Liver (tissue), 9 donors: ENCODE results near the gene MYH14. TPM values are rescaled to one million over a fixed set of nuclear protein-coding genes. Genes with fewer than 3 reads are reported as not detected.
"Not testable (repeated sequence)": the region's sequence is repeated elsewhere in the genome, so short reads cannot be mapped to it uniquely, and the experiment has no call there.

ENCODE experiments used
- DNase-seq: peaks from one replicate; pipeline ENCODE4 v3.0.0-alpha.2; 2017; ENCODE audit warnings: low spot score
- H3K27ac ChIP-seq, 2 donors: one replicate each; pipeline ENCODE4 v1.7.0; 2013; ENCODE audit warnings: inconsistent platforms in 2 of 2, low read length in 2 of 2, control low read depth in 1 of 2, low read depth in 1 of 2, mild to moderate bottlenecking in 1 of 2
- H3K27me3 ChIP-seq, 4 donors: one replicate each; pipeline versions ENCODE4 v1.6.1 to v1.7.0; 2013; ENCODE audit warnings: low read length in 3 of 4, inconsistent platforms in 1 of 4, mild to moderate bottlenecking in 1 of 4, moderate library complexity in 1 of 4; ENCODE audit not compliant: control insufficient read depth in 4 of 4, insufficient read depth in 4 of 4
- H3K36me3 ChIP-seq, 4 donors: one replicate each; pipeline versions ENCODE4 v1.6.1 to v1.7.0; 2013; ENCODE audit warnings: low read length in 3 of 4, mild to moderate bottlenecking in 3 of 4, low read depth in 1 of 4, moderate library complexity in 1 of 4; ENCODE audit not compliant: control insufficient read depth in 4 of 4, insufficient read depth in 3 of 4
- H3K4me1 ChIP-seq, 4 donors: one replicate each; pipeline versions ENCODE4 v1.6.1 to v1.7.0; 2013; ENCODE audit warnings: low read length in 3 of 4, mild to moderate bottlenecking in 3 of 4, moderate library complexity in 1 of 4; ENCODE audit not compliant: control insufficient read depth in 4 of 4, insufficient read depth in 4 of 4
- H3K4me3 ChIP-seq, 3 donors: one replicate each; pipeline versions ENCODE4 v1.6.1 to v1.7.0; 2013; ENCODE audit warnings: low read length in 3 of 3, control low read depth in 1 of 3, low read depth in 1 of 3, mild to moderate bottlenecking in 1 of 3
- H3K9ac ChIP-seq, 2 donors: one replicate each; pipeline ENCODE4 v1.7.0; 2013; ENCODE audit warnings: low read length in 2 of 2, mild to moderate bottlenecking in 2 of 2, moderate library complexity in 2 of 2, control low read depth in 1 of 2, low read depth in 1 of 2
- H3K9me3 ChIP-seq, 4 donors: one replicate each; pipeline versions ENCODE4 v1.6.1 to v1.7.0; 2013; ENCODE audit warnings: low read length in 3 of 4; ENCODE audit not compliant: control insufficient read depth in 4 of 4
- FOXA2 ChIP-seq: IDR thresholded peaks from 2 replicates; pipeline ENCODE4 v1.6.1; 2016; ENCODE audit warnings: antibody characterized with exemption
- HNF4G ChIP-seq: IDR thresholded peaks from 2 replicates; pipeline ENCODE4 v1.6.1; 2016; ENCODE audit warnings: antibody characterized with exemption
- JUND ChIP-seq, 2 donors: IDR thresholded peaks; 2 replicates each; pipeline ENCODE4 v1.6.1; 2016; ENCODE audit warnings: antibody characterized with exemption in 2 of 2
- NR2F2 ChIP-seq: IDR thresholded peaks from 2 replicates; pipeline ENCODE4 v1.6.1; 2016; ENCODE audit warnings: antibody characterized with exemption
- RXRA ChIP-seq, 2 donors: IDR thresholded peaks; 2 replicates each; pipeline ENCODE4 v1.6.1; 2017 to 2018; ENCODE audit warnings: antibody characterized with exemption in 2 of 2, mild to moderate bottlenecking in 1 of 2
- SP1 ChIP-seq: IDR thresholded peaks from 2 replicates; pipeline ENCODE4 v1.6.1; 2018; ENCODE audit warnings: antibody characterized with exemption, mild to moderate bottlenecking
- YY1 ChIP-seq: IDR thresholded peaks from 2 replicates; pipeline ENCODE4 v1.6.1; 2016; ENCODE audit warnings: antibody characterized with exemption, mild to moderate bottlenecking
- WGBS: extraction: QIAGEN DNeasy Blood & Tissue Kit; methylation state at CpG from one replicate; pipeline ENCODE4 v1.1.7; 2013; 5-methylcytosine and 5-hydroxymethylcytosine counted together
- polyA plus RNA-seq, 2 donors: library from polyadenylated mRNA; stranded (reverse) in 1 of 2; unstranded in 1 of 2; fragments of 200-250 nt in 1 of 2; fragments of >200 nt in 1 of 2; fragmentation: Nextera tagmentation in 1 of 2; extraction: Ambion mirVana in 1 of 2; gene quantifications; one replicate each; pipeline versions ENCODE4 v1.2.1 to v1.2.3, GENCODE V29; 2013 to 2015
- total RNA-seq, 2 donors: library from RNA; depleted of rRNA; stranded (reverse); fragments of >200 nt; gene quantifications; one replicate each; pipeline ENCODE4 v1.2.3, GENCODE V29; 2014
- TF ChIP-seq, protein P1 (sequence below): fragments of 150-350 bp; IDR thresholded peaks from 2 replicates; pipeline ENCODE4 v1.5.1; 2017; ENCODE audit warnings: improper control_type of control experiment, low read depth, low read length; ENCODE audit not compliant: missing input control
- TF ChIP-seq, protein P2 (sequence below): IDR thresholded peaks from 2 replicates; pipeline ENCODE4 v1.6.1; 2016; ENCODE audit warnings: antibody characterized with exemption
- TF ChIP-seq, protein P3 (sequence below): IDR thresholded peaks from 2 replicates; pipeline ENCODE4 v1.6.1; 2016; ENCODE audit warnings: antibody characterized with exemption
- donor health status: healthy.
- donor health status: healthy.
- donor health status: healthy.
- donor health status: healthy.
- donor health status: healthy.

Gene MYH14
- total and polyA plus RNA-seq, 4 donors: 12.4 to 37.5 (median 25.5) TPM

DNA sequence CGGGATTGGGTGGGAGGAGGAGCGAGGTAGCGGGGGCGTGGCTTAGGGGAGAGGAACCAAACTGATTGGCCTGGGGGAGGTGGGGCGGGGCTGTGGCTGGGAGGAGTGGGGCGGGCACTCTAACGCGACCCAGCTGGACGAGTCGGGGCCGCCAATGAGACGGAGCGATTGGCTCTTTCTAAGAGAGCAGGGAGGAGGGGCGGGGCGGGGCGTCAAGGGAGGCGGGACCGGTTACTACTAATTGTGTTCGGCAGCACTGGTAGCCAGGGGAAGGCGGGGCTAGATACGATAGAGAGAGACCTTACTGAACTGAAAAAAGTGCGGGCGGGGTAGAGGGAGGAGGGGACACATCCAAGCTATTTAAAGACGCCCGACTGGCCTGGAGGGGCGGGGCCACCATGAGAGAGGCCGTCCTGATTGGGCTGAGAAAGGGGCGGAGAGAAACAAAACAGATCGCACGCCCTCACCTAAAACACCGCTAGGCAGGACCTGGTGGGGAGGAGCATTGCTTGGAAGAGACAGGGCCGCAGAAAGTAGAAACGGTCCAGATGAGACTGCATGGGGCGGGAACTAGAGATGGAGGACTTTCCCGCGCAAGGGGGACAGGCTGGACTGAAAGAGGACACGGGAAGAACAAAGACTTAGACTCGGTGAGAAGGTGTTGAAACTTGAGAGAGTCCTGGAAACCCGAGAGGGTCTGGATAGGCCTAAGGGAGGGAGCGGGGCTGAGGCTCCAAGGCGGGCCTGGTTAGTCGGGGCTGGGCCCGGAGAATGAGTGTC, 125.9 kb downstream of the MYH14 start, which contains the start of gene KCNC3 (continued):
- TF ChIP-seq, protein P1, sequence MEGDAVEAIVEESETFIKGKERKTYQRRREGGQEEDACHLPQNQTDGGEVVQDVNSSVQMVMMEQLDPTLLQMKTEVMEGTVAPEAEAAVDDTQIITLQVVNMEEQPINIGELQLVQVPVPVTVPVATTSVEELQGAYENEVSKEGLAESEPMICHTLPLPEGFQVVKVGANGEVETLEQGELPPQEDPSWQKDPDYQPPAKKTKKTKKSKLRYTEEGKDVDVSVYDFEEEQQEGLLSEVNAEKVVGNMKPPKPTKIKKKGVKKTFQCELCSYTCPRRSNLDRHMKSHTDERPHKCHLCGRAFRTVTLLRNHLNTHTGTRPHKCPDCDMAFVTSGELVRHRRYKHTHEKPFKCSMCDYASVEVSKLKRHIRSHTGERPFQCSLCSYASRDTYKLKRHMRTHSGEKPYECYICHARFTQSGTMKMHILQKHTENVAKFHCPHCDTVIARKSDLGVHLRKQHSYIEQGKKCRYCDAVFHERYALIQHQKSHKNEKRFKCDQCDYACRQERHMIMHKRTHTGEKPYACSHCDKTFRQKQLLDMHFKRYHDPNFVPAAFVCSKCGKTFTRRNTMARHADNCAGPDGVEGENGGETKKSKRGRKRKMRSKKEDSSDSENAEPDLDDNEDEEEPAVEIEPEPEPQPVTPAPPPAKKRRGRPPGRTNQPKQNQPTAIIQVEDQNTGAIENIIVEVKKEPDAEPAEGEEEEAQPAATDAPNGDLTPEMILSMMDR: peak; percentile 5
- peak; percentile 33 to 45 for TF ChIP-seq RXRA (IDR thresholded peaks at IDR 0.05)
- TF ChIP-seq YY1: peak; percentile 84
- TF ChIP-seq, protein P2, sequence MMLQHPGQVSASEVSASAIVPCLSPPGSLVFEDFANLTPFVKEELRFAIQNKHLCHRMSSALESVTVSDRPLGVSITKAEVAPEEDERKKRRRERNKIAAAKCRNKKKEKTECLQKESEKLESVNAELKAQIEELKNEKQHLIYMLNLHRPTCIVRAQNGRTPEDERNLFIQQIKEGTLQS: no peak
- TF ChIP-seq JUND (IDR thresholded peaks at IDR 0.05): no peak
- TF ChIP-seq NR2F2: peak; percentile 31
- no peak for TF ChIP-seq HNF4G
- TF ChIP-seq, protein P3, sequence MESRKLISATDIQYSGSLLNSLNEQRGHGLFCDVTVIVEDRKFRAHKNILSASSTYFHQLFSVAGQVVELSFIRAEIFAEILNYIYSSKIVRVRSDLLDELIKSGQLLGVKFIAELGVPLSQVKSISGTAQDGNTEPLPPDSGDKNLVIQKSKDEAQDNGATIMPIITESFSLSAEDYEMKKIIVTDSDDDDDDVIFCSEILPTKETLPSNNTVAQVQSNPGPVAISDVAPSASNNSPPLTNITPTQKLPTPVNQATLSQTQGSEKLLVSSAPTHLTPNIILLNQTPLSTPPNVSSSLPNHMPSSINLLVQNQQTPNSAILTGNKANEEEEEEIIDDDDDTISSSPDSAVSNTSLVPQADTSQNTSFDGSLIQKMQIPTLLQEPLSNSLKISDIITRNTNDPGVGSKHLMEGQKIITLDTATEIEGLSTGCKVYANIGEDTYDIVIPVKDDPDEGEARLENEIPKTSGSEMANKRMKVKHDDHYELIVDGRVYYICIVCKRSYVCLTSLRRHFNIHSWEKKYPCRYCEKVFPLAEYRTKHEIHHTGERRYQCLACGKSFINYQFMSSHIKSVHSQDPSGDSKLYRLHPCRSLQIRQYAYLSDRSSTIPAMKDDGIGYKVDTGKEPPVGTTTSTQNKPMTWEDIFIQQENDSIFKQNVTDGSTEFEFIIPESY: no peak

DNA sequence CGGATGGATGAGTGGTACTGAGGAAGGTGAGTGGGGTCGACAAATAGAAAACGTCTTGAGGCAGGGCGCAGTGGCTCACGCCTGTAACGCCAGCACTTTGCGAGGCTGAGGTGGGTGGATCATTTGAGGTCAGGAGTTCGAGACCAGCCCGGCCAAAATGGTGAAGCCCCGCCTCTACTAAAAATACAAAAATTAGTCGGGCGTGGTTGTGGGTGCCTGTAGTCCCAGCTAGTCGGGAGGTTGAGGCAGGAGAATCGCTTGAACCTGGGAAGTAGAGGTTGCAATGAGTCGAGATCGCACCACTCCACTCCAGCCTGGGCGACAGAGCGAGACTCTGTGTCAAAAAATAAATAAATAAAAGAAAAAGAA, 126.5 kb downstream of the MYH14 start:
- H3K4me3 ChIP-seq: not testable (repeated sequence)
- 26% methylated on average over 18 of the region's 18 CpGs for WGBS

DNA sequence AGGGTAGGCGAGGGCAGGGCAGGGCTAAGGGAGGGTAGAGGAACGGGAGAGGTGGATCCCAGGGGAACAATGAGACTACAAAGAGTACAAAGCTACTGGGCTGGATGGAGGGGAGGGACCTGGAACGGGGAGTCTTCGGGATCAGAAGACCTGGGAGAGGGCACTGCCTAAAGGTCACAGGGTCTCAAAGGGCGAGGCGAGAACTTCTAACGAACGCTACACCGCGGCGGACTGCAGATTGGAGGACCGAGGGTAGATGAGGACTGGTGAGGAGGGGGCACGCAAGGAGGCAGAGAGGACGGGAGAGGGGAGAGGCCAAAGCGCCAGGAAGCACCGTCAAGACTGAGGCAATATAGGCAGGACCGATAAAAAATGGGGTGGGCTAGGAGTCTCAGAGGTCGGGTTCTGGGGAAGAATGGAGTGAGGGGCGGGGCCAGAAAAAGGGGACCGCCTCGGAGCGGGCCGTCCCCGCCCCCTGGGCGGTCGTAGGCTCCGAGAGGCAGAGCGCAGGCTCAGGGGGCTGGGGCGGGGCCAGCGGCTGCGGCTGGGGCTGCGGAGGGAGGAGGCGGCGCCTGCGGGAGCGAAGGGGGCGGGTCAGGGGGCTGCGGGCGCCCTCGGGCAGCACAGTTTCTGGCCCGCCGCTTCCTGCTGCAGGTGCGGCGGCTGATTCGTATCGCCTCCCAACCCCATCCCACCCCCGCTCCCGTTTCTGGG, 127.1 kb downstream of the MYH14 start:
- Histone ChIP-seq H3K4me3 (peak overlapping the region in 2 of 3 donors; percentile 38 to 46), H3K9me3 (no peaks in the 10 kb centered on the region), H3K36me3 (no peaks in the 10 kb centered on the region), H3K4me1 (peaks cover 18 to 62% (median 43%) of the 10 kb centered on the region in 4 donors), H3K27ac (peak overlapping the region; percentile 17 to 56), H3K9ac (no peak overlapping the region), H3K27me3 (peaks cover 0 to 3% (median 0%) of the 10 kb centered on the region in 4 donors)
- DNase-seq: peak; percentile 82
- 4% methylated on average over 48 of the region's 48 CpGs for WGBS
- TF ChIP-seq FOXA2: no peak
- no peak for TF ChIP-seq SP1

More for the DNA sequence above, 126.5 kb downstream of the MYH14 start:
- not testable (repeated sequence) for H3K27me3 ChIP-seq, DNase-seq, H3K9me3 ChIP-seq, H3K36me3 ChIP-seq, H3K9ac ChIP-seq
- peak overlapping the region; percentile 63 to 81 for H3K27ac ChIP-seq
- H3K4me1 ChIP-seq: peaks cover 22 to 67% (median 47%) of the 10 kb centered on the region in 4 donors
